Fibroblast of lung (primary cell): ENCODE data around the gene SETBP1. TPM values are rescaled to one million over a fixed set of nuclear protein-coding genes. Genes with fewer than 3 reads are reported as not detected.

Source experiments
- DNase-seq, 2 donors: peaks; one replicate each; pipeline versions ENCODE4 v3.0.0 to v3.0.0-alpha.2; 2010; ENCODE audit warnings: low read depth in 2 of 2
- H2AFZ ChIP-seq: 2 replicates; pipeline ENCODE4 v1.5.1; 2012; ENCODE audit warnings: low read length, control low read depth, inconsistent platforms
- H3K27ac ChIP-seq: 2 replicates; pipeline ENCODE4 v1.5.1; 2011; ENCODE audit warnings: low read length, control low read depth; ENCODE audit not compliant: insufficient read depth
- H3K27me3 ChIP-seq: 2 replicates; pipeline ENCODE4 v1.5.1; 2011; ENCODE audit warnings: mild to moderate bottlenecking, low read length; ENCODE audit not compliant: control insufficient read depth, insufficient read depth
- H3K36me3 ChIP-seq: 2 replicates; pipeline ENCODE4 v1.5.1; 2011; ENCODE audit warnings: low read length; ENCODE audit not compliant: control insufficient read depth, insufficient read depth
- H3K4me1 ChIP-seq: 2 replicates; pipeline ENCODE4 v1.5.1; 2011; ENCODE audit warnings: low read length; ENCODE audit not compliant: control insufficient read depth, insufficient read depth; ENCODE audit errors: extremely low read depth
- H3K4me2 ChIP-seq: 2 replicates; pipeline ENCODE4 v1.5.1; 2011; ENCODE audit warnings: low read length, control low read depth; ENCODE audit not compliant: insufficient read depth; ENCODE audit errors: extremely low read depth
- H3K4me3 ChIP-seq, 4 experiments: fragments of 200-600 bp in 1 of 4; sonication (generic) in 1 of 4; replicated peaks in 1 of 4; 2 replicates each; pipeline ENCODE4 v1.5.1; 2011 to 2016; ENCODE audit warnings: low read length in 4 of 4, low read depth in 3 of 4, mild to moderate bottlenecking in 3 of 4, control low read depth in 2 of 4, inconsistent platforms in 1 of 4, mixed read lengths in 1 of 4; ENCODE audit not compliant: insufficient read depth in 1 of 4; ENCODE audit errors: control extremely low read depth in 1 of 4
- H3K79me2 ChIP-seq: 2 replicates; pipeline ENCODE4 v1.5.1; 2012; ENCODE audit warnings: mild to moderate bottlenecking, low read length, inconsistent platforms; ENCODE audit not compliant: control insufficient read depth, insufficient read depth
- H3K9ac ChIP-seq: 2 replicates; pipeline ENCODE4 v1.5.1; 2011; ENCODE audit warnings: mild to moderate bottlenecking, low read length, control low read depth; ENCODE audit not compliant: insufficient read depth
- H3K9me3 ChIP-seq: 2 replicates; pipeline ENCODE4 v1.5.1; 2012; ENCODE audit warnings: low read depth, low read length; ENCODE audit not compliant: control insufficient read depth, insufficient read depth
- H4K20me1 ChIP-seq: 2 replicates; pipeline ENCODE4 v1.5.1; 2011; ENCODE audit warnings: low read length; ENCODE audit not compliant: control insufficient read depth, insufficient read depth; ENCODE audit errors: extremely low read depth
- EZH2 ChIP-seq: IDR thresholded peaks from 2 replicates; pipeline ENCODE4 v1.5.1; 2012; ENCODE audit warnings: low read length, control low read depth, mild to moderate bottlenecking; ENCODE audit errors: missing control alignments
- polyA plus RNA-seq, 2 donors: library from polyadenylated mRNA; depleted of rRNA in 1 of 2; stranded (reverse) in 1 of 2; unstranded in 1 of 2; fragments of >200 nt; gene quantifications; 2 replicates each; pipeline ENCODE4 v1.2.1, GENCODE V29; 2011 to 2012; ENCODE audit warnings: missing spikeins in 1 of 2
- total RNA-seq: library from RNA; depleted of rRNA; stranded (reverse); fragments of >200 nt; gene quantifications from 2 replicates; pipeline ENCODE4 v1.2.1, GENCODE V29; 2014
- TF ChIP-seq, protein P1 (sequence below), 2 donors: IDR thresholded peaks in 1 of 2; conservative IDR thresholded peaks in 1 of 2; 1 replicate in 1 of 2; 2 replicates in 1 of 2; pipeline ENCODE4 v1.5.1; 2011 to 2012; ENCODE audit warnings: low read length in 2 of 2, control low read depth in 1 of 2, inconsistent platforms in 1 of 2, low read depth in 1 of 2, mild to moderate bottlenecking in 1 of 2

SETBP1 gene
- total and polyA plus RNA-seq, 2 donors (not counting 1 experiment from before 2014, with no cell fraction given): 4.5 to 5.4 TPM

DNA sequence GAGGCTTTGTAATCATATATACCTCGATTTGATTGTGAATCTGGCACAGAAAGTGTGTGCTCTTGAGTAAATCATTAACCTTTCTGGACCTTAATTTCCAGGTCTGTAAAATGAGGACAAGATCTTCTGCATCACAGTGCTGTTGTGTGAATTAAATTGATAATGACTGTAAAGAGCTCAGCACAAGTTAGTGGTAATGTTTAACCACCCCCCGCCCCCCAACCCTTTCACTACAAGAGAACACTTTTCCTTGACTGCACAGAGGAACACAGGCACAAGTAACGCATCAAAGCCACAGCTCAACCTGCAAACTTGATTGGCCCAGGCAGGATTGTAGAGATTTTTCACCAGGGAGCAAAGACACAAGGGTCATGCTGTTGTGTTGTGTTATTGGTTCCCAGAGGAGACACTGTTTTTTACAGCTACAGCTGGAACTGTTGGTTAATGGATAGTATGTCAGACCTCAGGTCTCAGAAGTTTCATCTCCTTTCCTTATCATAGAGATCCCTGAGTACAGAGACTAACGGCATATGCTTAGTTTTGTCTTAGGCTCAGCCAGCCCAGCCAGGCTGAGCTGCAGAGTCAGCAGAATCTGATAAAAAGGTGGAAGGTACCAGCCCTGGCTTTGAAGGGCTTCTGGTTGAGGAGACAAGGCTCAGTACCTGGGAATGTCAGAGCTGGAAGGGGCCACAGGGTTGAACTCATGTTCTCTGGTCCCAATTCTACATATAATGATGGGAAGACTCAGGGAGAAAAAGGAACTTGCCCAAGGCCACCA is 10.6 kb downstream of the SETBP1 start:
- Histone ChIP-seq H3K9ac (no peak overlapping the region), H3K79me2 (no peaks in the 10 kb centered on the region), H3K27ac (no peak overlapping the region), H4K20me1 (no peaks in the 10 kb centered on the region), H3K36me3 (no peaks in the 10 kb centered on the region), H3K4me1 (peaks cover 3% of the 10 kb centered on the region), H2AFZ (no peak overlapping the region), H3K27me3 (no peaks in the 10 kb centered on the region), H3K9me3 (no peaks in the 10 kb centered on the region), H3K4me2 (no peak overlapping the region), H3K4me3 (no peak overlapping the region)
- TF ChIP-seq, protein P1, sequence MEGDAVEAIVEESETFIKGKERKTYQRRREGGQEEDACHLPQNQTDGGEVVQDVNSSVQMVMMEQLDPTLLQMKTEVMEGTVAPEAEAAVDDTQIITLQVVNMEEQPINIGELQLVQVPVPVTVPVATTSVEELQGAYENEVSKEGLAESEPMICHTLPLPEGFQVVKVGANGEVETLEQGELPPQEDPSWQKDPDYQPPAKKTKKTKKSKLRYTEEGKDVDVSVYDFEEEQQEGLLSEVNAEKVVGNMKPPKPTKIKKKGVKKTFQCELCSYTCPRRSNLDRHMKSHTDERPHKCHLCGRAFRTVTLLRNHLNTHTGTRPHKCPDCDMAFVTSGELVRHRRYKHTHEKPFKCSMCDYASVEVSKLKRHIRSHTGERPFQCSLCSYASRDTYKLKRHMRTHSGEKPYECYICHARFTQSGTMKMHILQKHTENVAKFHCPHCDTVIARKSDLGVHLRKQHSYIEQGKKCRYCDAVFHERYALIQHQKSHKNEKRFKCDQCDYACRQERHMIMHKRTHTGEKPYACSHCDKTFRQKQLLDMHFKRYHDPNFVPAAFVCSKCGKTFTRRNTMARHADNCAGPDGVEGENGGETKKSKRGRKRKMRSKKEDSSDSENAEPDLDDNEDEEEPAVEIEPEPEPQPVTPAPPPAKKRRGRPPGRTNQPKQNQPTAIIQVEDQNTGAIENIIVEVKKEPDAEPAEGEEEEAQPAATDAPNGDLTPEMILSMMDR (conservative IDR thresholded peaks at IDR 0.05 in 1 of 2, IDR thresholded peaks at IDR 0.05 in 1 of 2; ENCODE audit: low read depth in 1 of 2, low read length in 2 of 2): no peak
- no peak for TF ChIP-seq EZH2
- DNase-seq: no peak

DNA sequence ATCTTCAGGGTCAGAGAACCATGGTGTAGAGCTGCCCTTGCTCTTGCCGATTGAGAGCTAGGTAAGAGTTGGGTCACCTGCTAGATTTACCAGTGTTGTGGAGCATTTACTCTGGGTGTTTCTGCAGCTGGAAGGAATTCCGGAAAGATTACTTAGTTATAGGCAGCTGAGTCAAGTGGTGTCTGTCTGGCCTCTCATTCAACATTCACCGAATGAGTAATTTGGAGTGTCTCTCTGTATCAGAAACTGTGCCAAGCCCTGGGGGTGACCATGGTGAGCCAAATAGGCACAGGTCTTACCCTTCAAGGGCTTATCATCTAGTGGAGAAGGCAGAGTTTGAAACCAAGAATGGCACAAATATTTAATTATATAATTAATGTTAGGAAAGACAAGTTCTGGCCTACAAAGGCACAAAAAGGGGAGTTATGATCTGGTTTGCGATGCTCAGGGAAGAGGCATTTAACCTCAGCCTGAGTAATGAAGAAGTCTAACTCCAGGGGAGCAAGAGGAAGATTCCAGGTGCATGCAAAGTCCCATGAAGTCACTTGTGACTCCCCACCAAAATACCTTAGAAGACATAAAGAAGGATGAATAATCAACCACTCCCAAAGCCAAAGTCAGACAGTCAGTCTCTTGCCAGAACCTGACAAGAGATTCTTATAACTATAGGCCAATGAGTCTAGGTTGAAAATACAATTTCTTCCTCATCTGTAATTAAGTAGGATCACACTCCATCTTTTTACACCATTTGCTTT is 12.5 kb downstream of the SETBP1 start:
- H3K4me1 ChIP-seq: peaks cover 3% of the 10 kb centered on the region
- TF ChIP-seq, protein P1 (conservative IDR thresholded peaks at IDR 0.05 in 1 of 2, IDR thresholded peaks at IDR 0.05 in 1 of 2; ENCODE audit: low read depth in 1 of 2, low read length in 2 of 2): no peak
- TF ChIP-seq EZH2: no peak
- no peaks in the 10 kb centered on the region for H3K9me3 ChIP-seq
- no peak overlapping the region for H2AFZ ChIP-seq
- H3K27ac ChIP-seq: no peak overlapping the region
- no peaks in the 10 kb centered on the region for H3K79me2 ChIP-seq
- no peak overlapping the region for H3K9ac ChIP-seq
- H3K4me2 ChIP-seq: no peak overlapping the region
- no peaks in the 10 kb centered on the region for H3K27me3 ChIP-seq
- no peaks in the 10 kb centered on the region for H4K20me1 ChIP-seq
- peak in 1 of 2 donors; percentile 74 for DNase-seq
- H3K36me3 ChIP-seq: no peaks in the 10 kb centered on the region
- H3K4me3 ChIP-seq: no peak overlapping the region

DNA sequence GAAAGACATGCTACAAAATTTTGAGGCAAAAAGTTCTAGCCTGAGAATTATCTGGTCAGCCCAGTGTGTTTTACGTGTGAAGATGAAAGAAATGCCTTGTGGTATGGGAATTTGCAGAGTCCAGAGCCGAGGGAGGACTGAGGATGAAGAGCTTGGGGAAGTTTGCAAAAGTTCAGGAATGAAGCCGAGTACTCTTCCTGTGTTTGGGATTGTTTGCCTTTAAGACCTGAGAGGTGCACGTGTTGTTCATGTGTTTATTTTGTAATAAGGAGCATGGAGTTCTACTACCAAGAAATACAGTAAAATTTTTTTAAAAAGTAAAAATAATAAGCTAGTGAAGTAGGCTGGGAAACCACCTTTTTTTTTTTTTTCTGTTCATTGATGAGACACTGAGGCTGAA is 14.8 kb downstream of the SETBP1 start:
- no peaks in the 10 kb centered on the region for H4K20me1 ChIP-seq
- H3K4me1 ChIP-seq: peaks cover 3% of the 10 kb centered on the region
- H3K79me2 ChIP-seq: no peaks in the 10 kb centered on the region
- no peaks in the 10 kb centered on the region for H3K9me3 ChIP-seq
- no peak overlapping the region for H3K4me2 ChIP-seq
- H3K4me3 ChIP-seq: no peak overlapping the region
- DNase-seq: no peak
- no peak for TF ChIP-seq EZH2
- TF ChIP-seq, protein P1 (conservative IDR thresholded peaks at IDR 0.05 in 1 of 2, IDR thresholded peaks at IDR 0.05 in 1 of 2; ENCODE audit: low read depth in 1 of 2, low read length in 2 of 2): no peak
- H3K36me3 ChIP-seq: no peaks in the 10 kb centered on the region
- no peak overlapping the region for H2AFZ ChIP-seq
- no peak overlapping the region for H3K27ac ChIP-seq
- H3K27me3 ChIP-seq: no peaks in the 10 kb centered on the region
- H3K9ac ChIP-seq: no peak overlapping the region
